ENCODE data around the gene CRPPA.

DNA sequence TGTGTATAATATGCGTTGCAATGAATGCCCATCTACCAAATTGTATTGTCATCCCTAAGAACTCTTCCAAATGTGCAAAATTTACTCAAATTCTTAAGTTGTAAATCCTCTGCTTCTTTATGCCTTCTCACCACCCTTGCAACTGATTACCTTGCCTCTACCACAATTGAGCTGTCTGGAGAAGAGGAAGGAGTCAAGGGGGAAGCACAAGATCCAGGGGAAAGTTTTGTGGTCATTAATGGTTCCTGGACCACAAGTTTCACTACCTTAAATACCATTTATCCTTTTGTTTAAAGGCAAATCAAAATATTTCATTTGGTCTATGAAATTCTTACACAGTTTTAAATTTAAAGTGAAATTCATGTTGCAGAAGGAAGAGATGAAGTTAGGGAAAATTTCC lies 16.7 kb downstream of the CRPPA start:
- TF ChIP-seq, protein P1, sequence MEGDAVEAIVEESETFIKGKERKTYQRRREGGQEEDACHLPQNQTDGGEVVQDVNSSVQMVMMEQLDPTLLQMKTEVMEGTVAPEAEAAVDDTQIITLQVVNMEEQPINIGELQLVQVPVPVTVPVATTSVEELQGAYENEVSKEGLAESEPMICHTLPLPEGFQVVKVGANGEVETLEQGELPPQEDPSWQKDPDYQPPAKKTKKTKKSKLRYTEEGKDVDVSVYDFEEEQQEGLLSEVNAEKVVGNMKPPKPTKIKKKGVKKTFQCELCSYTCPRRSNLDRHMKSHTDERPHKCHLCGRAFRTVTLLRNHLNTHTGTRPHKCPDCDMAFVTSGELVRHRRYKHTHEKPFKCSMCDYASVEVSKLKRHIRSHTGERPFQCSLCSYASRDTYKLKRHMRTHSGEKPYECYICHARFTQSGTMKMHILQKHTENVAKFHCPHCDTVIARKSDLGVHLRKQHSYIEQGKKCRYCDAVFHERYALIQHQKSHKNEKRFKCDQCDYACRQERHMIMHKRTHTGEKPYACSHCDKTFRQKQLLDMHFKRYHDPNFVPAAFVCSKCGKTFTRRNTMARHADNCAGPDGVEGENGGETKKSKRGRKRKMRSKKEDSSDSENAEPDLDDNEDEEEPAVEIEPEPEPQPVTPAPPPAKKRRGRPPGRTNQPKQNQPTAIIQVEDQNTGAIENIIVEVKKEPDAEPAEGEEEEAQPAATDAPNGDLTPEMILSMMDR (conservative IDR thresholded peaks at IDR 0.05; ENCODE audit: low read length) = no peak
- TF ChIP-seq EZH2phosphoT487 (IDR thresholded peaks at IDR 0.05; ENCODE audit: borderline replicate concordance) = no peak
